ENCODE data around the gene FLII.

- no peak for TF ChIP-seq CTCF (conservative IDR thresholded peaks at IDR 0.05; ENCODE audit: low read depth in 2 of 2)
- no peak for TF ChIP-seq POLR2AphosphoS5 (IDR thresholded peaks at IDR 0.05; ENCODE audit: low read depth)
- no peak for TF ChIP-seq EZH2 (IDR thresholded peaks at IDR 0.05; ENCODE audit: low read depth, unreplicated experiment)
- TF ChIP-seq ETS1 (IDR thresholded peaks at IDR 0.05), result no peak
- TF ChIP-seq REST (IDR thresholded peaks at IDR 0.05; ENCODE audit: unreplicated experiment), result no peak
Measured at GRCh38 chr17:18252160-18252559, 6.4 kb downstream of the FLII start.
